ENCODE data around the gene NUDT7.

DNA sequence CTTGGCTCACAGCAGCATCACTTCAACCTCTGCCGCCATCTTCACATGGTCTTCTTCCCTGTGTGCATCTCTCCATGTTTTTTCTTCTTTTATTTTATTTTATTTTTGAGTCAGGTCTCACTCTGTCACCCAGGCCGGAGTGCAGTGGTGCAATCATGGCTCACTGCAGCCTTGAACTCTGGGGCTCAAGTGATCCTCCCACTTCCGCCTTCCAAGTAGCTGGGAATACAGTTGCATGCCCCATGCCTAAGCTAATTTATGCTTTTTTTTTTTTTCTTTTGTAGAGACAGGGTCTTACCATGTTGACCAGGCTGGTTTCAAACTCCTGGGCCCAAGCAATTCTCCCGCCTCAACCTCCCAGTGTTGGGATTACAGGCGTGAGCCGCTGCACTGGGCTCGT is 1.9 kb downstream of the NUDT7 start:
- TF ChIP-seq, protein P1, sequence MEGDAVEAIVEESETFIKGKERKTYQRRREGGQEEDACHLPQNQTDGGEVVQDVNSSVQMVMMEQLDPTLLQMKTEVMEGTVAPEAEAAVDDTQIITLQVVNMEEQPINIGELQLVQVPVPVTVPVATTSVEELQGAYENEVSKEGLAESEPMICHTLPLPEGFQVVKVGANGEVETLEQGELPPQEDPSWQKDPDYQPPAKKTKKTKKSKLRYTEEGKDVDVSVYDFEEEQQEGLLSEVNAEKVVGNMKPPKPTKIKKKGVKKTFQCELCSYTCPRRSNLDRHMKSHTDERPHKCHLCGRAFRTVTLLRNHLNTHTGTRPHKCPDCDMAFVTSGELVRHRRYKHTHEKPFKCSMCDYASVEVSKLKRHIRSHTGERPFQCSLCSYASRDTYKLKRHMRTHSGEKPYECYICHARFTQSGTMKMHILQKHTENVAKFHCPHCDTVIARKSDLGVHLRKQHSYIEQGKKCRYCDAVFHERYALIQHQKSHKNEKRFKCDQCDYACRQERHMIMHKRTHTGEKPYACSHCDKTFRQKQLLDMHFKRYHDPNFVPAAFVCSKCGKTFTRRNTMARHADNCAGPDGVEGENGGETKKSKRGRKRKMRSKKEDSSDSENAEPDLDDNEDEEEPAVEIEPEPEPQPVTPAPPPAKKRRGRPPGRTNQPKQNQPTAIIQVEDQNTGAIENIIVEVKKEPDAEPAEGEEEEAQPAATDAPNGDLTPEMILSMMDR (conservative IDR thresholded peaks at IDR 0.05 in 1 of 2, IDR thresholded peaks at IDR 0.05 in 1 of 2; ENCODE audit: extremely low read depth in 1 of 2, insufficient read depth in 1 of 2, low read depth in 1 of 2, low read length in 2 of 2), result no peak
- no peak for TF ChIP-seq EZH2 (IDR thresholded peaks at IDR 0.05; ENCODE audit: borderline replicate concordance, low read length)

Data from mammary epithelial cell (primary cell).